Transverse colon (tissue), 4 donors: ENCODE results near the gene TNFRSF14.

Experiments used
- EP300 ChIP-seq: sonication (generic); formaldehyde crosslinking; IDR thresholded peaks from one replicate; pipeline ENCODE4 v1.6.1; 2017; ENCODE audit warnings: antibody characterized with exemption, low read depth
- POLR2A ChIP-seq: fragments of 450-650 bp; IDR thresholded peaks from one replicate; pipeline ENCODE4 v1.6.1; 2016; ENCODE audit warnings: antibody characterized with exemption, mild to moderate bottlenecking, moderate library complexity
- POLR2AphosphoS5 ChIP-seq, 3 donors: sonication (generic); formaldehyde crosslinking; IDR thresholded peaks; one replicate each; pipeline ENCODE4 v1.6.1; 2016; ENCODE audit warnings: antibody characterized with exemption in 3 of 3
- TF ChIP-seq, protein P1 (sequence below), 5 experiments: fragments of 200-600 bp in 3 of 5; fragments of 450-650 bp in 2 of 5; sonication (generic) in 3 of 5; IDR thresholded peaks; 1 replicate in 2 of 5; 2 replicates in 3 of 5; pipeline ENCODE4 v1.5.1; 2016 to 2017; ENCODE audit warnings: antibody characterized with exemption in 5 of 5, inconsistent platforms in 3 of 5, mild to moderate bottlenecking in 2 of 5, moderate library complexity in 1 of 5

DNA sequence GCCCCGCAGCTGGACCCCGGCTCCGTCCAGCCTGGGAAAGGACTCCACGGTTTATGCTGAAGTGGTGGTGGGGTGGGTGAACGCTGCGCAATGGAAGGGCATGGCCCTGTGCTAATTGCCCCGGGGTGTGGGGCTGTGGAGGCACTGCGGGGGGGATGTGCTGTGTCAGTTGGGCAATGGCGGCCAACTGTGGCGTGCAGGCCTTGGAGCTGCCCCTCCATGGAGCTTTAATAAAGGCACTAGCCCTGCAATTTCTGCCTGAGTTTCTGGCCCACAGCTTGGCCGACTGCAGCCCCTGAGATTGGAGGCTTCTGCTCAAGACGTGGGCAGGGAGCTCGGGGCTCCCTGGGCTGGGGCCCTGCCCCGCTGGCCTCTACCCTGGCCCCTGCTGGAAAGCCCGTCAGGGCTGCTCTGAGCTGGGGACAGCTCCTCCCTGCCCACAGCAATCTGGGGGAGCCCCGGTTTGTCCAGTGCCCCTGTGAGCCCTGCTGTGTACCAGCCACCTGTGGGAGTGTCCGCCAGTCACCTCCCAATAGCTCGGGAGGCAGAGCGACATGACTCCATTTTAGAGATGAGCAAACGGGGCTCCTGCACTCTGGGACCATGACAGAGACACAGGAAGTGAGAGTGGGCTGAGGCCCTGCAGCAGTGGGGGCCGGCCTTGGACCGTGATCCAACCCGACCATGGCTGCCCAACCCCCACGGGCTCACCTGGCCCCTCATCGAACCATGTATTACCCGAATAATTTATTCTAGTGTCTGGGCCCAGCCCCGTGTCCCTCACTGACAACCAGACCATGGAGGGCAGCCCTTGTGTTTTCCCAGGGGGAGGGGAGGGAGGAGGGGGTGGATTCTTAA, 8.7 kb upstream of the TNFRSF14 start:
- TF ChIP-seq, protein P1, sequence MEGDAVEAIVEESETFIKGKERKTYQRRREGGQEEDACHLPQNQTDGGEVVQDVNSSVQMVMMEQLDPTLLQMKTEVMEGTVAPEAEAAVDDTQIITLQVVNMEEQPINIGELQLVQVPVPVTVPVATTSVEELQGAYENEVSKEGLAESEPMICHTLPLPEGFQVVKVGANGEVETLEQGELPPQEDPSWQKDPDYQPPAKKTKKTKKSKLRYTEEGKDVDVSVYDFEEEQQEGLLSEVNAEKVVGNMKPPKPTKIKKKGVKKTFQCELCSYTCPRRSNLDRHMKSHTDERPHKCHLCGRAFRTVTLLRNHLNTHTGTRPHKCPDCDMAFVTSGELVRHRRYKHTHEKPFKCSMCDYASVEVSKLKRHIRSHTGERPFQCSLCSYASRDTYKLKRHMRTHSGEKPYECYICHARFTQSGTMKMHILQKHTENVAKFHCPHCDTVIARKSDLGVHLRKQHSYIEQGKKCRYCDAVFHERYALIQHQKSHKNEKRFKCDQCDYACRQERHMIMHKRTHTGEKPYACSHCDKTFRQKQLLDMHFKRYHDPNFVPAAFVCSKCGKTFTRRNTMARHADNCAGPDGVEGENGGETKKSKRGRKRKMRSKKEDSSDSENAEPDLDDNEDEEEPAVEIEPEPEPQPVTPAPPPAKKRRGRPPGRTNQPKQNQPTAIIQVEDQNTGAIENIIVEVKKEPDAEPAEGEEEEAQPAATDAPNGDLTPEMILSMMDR (IDR thresholded peaks at IDR 0.05): no peak
- TF ChIP-seq POLR2AphosphoS5 (IDR thresholded peaks at IDR 0.05) (peak in 1 of 3 donors; percentile 29), POLR2A (peak; percentile 76), EP300 (no peak)
